K562 (cell line): ENCODE results near the gene EMID1. TPM values are rescaled to one million over a fixed set of nuclear protein-coding genes. Genes with fewer than 3 reads are reported as not detected.

Source experiments
- ATAC-seq: fragments of 200-7000 bp; cut with Tn5 transposase; 3 replicates; pipeline ENCODE4 v1.9.1; 2020; ENCODE audit warnings: moderate library complexity
- BruUV-seq: library from RNA; stranded (reverse); fragments of 400-500 nt; replicated peaks from 2 replicates; lab custom pipeline; 2021; lab: Mats Ljungman, UMichigan
- CTCF ChIA-PET: fragments of 300-600 bp; formaldehyde crosslinking; extraction: SDS; loops from one replicate; lab custom pipeline; 2021; ENCODE audit warnings: low intra/inter-chr PET ratio; lab: Yijun Ruan, JAX
- POLR2A ChIA-PET: fragments of 300-600, 350-650 bp; sonication (Branson Sonifier 250); formaldehyde crosslinking; extraction: SDS; loops from one replicate; lab custom pipeline; 2021; ENCODE audit warnings: antibody characterized with exemption, inconsistent platforms; lab: Yijun Ruan, JAX
- DNase-seq, 4 experiments: peaks; one replicate each; pipeline versions ENCODE4 v3.0.0 to v3.0.0-alpha.2; 2011 to 2018; ENCODE audit warnings: low spot score in 3 of 4, mixed read lengths in 3 of 4; ENCODE audit errors: extremely low read depth in 1 of 4
- FAIRE-seq: peaks from 2 replicates; lab custom pipeline; 2011; peaks lifted over from hg19 to GRCh38; lab: Jason Lieb, UNC
- H2AFZ ChIP-seq: 2 replicates; pipeline ENCODE4 v1.6.0; 2011; ENCODE audit warnings: low read depth, low read length, control low read depth, inconsistent platforms
- H3K27ac ChIP-seq: fragments of 200-600 bp; 3 replicates; pipeline ENCODE4 v1.8.0; 2011; ENCODE audit warnings: low read depth, mild to moderate bottlenecking, control low read depth, inconsistent platforms, low read length, moderate library complexity, mixed read lengths; ENCODE audit errors: extremely low read depth
- H3K27me3 ChIP-seq, 2 experiments: fragments of 300-600 bp in 1 of 2; 2 replicates in 1 of 2; 3 replicates in 1 of 2; pipeline versions ENCODE4 v1.6.0 to v1.8.0; 2011; ENCODE audit warnings: inconsistent platforms in 2 of 2, low read length in 2 of 2, mild to moderate bottlenecking in 1 of 2, mixed read lengths in 1 of 2, moderate library complexity in 1 of 2; ENCODE audit not compliant: control insufficient read depth in 2 of 2, insufficient read depth in 2 of 2
- H3K36me3 ChIP-seq: fragments of 300-600 bp; 3 replicates; pipeline ENCODE4 v1.8.0; 2011; ENCODE audit warnings: mild to moderate bottlenecking, low read length, inconsistent platforms; ENCODE audit not compliant: control insufficient read depth, insufficient read depth
- H3K4me1 ChIP-seq, 2 experiments: fragments of 200-600 bp in 1 of 2; replicated peaks in 1 of 2; 2 replicates in 1 of 2; 3 replicates in 1 of 2; pipeline versions ENCODE4 v1.5.1 to v1.8.0; 2011; ENCODE audit warnings: inconsistent platforms in 2 of 2, low read length in 2 of 2, mild to moderate bottlenecking in 1 of 2, mixed read lengths in 1 of 2, moderate library complexity in 1 of 2; ENCODE audit not compliant: control insufficient read depth in 2 of 2, insufficient read depth in 2 of 2
- H3K4me2 ChIP-seq: 2 replicates; pipeline ENCODE4 v1.6.1; 2011; ENCODE audit warnings: low read length, control low read depth, inconsistent platforms, mixed read lengths; ENCODE audit not compliant: insufficient read depth
- H3K4me3 ChIP-seq: fragments of 200-600 bp; sonication (generic), shearing (Covaris generic); 2 replicates; pipeline ENCODE4 v1.5.1; 2016; ENCODE audit warnings: control low read depth, inconsistent platforms
- H3K79me2 ChIP-seq: fragments of 200-600 bp; 3 replicates; pipeline ENCODE4 v1.8.0; 2011; ENCODE audit warnings: low read length, inconsistent platforms; ENCODE audit not compliant: control insufficient read depth, insufficient read depth
- H3K9ac ChIP-seq, 2 experiments: 2 replicates each; pipeline versions ENCODE4 v1.6.0 to v1.6.1; 2011; ENCODE audit warnings: low read depth in 2 of 2, low read length in 2 of 2, control low read depth in 1 of 2, inconsistent platforms in 1 of 2, mild to moderate bottlenecking in 1 of 2, mixed read lengths in 1 of 2; ENCODE audit not compliant: insufficient read depth in 1 of 2
- H3K9me1 ChIP-seq: one replicate; pipeline ENCODE4 v1.6.0; 2011; ENCODE audit warnings: inconsistent platforms, mild to moderate bottlenecking, low read length, moderate library complexity; ENCODE audit not compliant: control insufficient read depth, insufficient read depth
- H3K9me3 ChIP-seq: replicated peaks from 2 replicates; pipeline ENCODE4 v1.5.1; 2011; ENCODE audit warnings: low read depth, low read length, inconsistent platforms; ENCODE audit not compliant: control insufficient read depth, insufficient read depth
- H4K20me1 ChIP-seq: replicated peaks from 2 replicates; pipeline ENCODE4 v1.6.1; 2011; ENCODE audit warnings: low read length, inconsistent platforms, mixed read lengths; ENCODE audit not compliant: control insufficient read depth, insufficient read depth
- HNRNPL ChIP-seq: fragments of 200-400 bp; formaldehyde crosslinking; IDR thresholded peaks from 2 replicates; pipeline ENCODE4 v1.6.1; 2017; ENCODE audit warnings: low read depth, mild to moderate bottlenecking, low read length
- POLR2G ChIP-seq: fragments of 200-400 bp; formaldehyde crosslinking; IDR thresholded peaks from 2 replicates; pipeline ENCODE4 v1.6.1; 2017; ENCODE audit warnings: low read depth, mild to moderate bottlenecking, antibody characterized with exemption, low read length, moderate library complexity
- RBFOX2 ChIP-seq: fragments of 200-400 bp; formaldehyde crosslinking; IDR thresholded peaks from 2 replicates; pipeline ENCODE4 v1.6.1; 2017; ENCODE audit warnings: low read depth, mild to moderate bottlenecking, low read length, moderate library complexity
- ZNF23 ChIP-seq: fragments of 250-450 bp; sonication (Bioruptor Pico); IDR thresholded peaks from 2 replicates; pipeline ENCODE4 v1.4.0; 2020; ENCODE audit warnings: mild to moderate bottlenecking
- WGBS: fragments of 100-300 bp; shearing (Covaris generic); methylation state at CpG from one replicate; pipeline ENCODE4 v1.1.6; 2016; ENCODE audit warnings: low coverage, mixed read lengths; ENCODE audit not compliant: insufficient coverage; ENCODE audit errors: missing lambda C conversion rate; 5-methylcytosine and 5-hydroxymethylcytosine counted together
- in situ Hi-C: fragments of 300-500 bp; cut with MboI; formaldehyde crosslinking; loops from 4 replicates; pipeline ENCODE4 v1.15.0; 2018; ENCODE audit warnings: inconsistent platforms, mixed read lengths
- intact Hi-C: fragments of 100-400 bp; cut with micrococcal nuclease; formaldehyde crosslinking; loops from 2 replicates; pipeline ENCODE4 v1.14.2; 2022
- polyA plus RNA-seq, 8 experiments: library from polyadenylated mRNA; depleted of rRNA in 4 of 8; stranded (reverse) in 5 of 8; unstranded in 3 of 8; fragments of >200 nt; fragmentation: Nextera tagmentation in 2 of 8; fragmentation: Illumina TruSeq in 1 of 8; extraction: Ambion mirVana in 2 of 8; extraction: Trizol in 1 of 8; gene quantifications; 2 replicates each; pipeline versions ENCODE4 v1.2.1 to v1.2.3, GENCODE V29; 2011 to 2014; ENCODE audit warnings: inconsistent platforms in 1 of 8, missing spikeins in 1 of 8
- total RNA-seq, 7 experiments: library from RNA; depleted of rRNA in 6 of 7; stranded (reverse); fragments of >200 nt in 6 of 7; fragmentation: Illumina TruSeq in 2 of 7; extraction: Trizol in 2 of 7; gene quantifications; 2 replicates each; pipeline versions ENCODE4 v1.2.1 to v1.2.3, GENCODE V29; 2011 to 2021; ENCODE audit warnings: low replicate concordance in 1 of 7
- TF ChIP-seq, protein P1 (sequence below): fragments of 450-650 bp; IDR thresholded peaks from 2 replicates; pipeline ENCODE4 v1.6.1; 2016; ENCODE audit warnings: low read depth, mild to moderate bottlenecking, moderate library complexity
- TF ChIP-seq, protein P2 (sequence below): fragments of 450-650 bp; formaldehyde crosslinking; IDR thresholded peaks from 2 replicates; pipeline ENCODE4 v1.4.0; 2022; ENCODE audit warnings: missing genetic modification characterization

The EMID1 gene
- total and polyA plus RNA-seq, 9 of the 15 experiments (the other 6 are each of a cell fraction or from before 2014, with no cell fraction given), result 0.15 to 7.2 (median 2.7) TPM

GRCh38 chr22:29263791-29264276, 58.1 kb downstream of the EMID1 start:
- ATAC-seq (no peak), FAIRE-seq (no peak), DNase-seq (no peak)
- BruUV-seq, result no TSS peak
- Histone ChIP-seq H3K4me1 (peaks cover 6 to 41% of the 10 kb centered on the region in 2 experiments; a peak in 4 of 5 replicates), H3K79me2 (peaks cover 33% of the 10 kb centered on the region), H2AFZ (no peak overlapping the region), H4K20me1 (peaks cover 3% of the 10 kb centered on the region; the same call in 1 of the 2 replicates), H3K27ac (no peak overlapping the region), H3K27me3 (no peaks in the 10 kb centered on the region), H3K9me3 (no peaks in the 10 kb centered on the region), H3K4me2 (no peak overlapping the region), H3K9me1 (no peaks in the 10 kb centered on the region), H3K36me3 (peaks cover 37% of the 10 kb centered on the region), H3K4me3 (no peak overlapping the region), H3K9ac (no peak overlapping the region)
- ChIA-PET CTCF (no interaction called here), POLR2A (interaction anchor here (0.6 kb wide), 1 partner anchor 44 kb away, joined by 3 read pairs; no protein-coding TSS in a partner anchor)
- intact Hi-C loops (loop anchor here (10.0 kb wide), 1 partner anchor 379 kb away; the partner anchor contains the start of gene ZNRF3), in situ Hi-C loops (no loop called here)
- TF ChIP-seq POLR2G (peak; percentile 54), RBFOX2 (peak; percentile 65), HNRNPL (peak; percentile 53; the same call in 1 of the 2 replicates)
- TF ChIP-seq, protein P1, sequence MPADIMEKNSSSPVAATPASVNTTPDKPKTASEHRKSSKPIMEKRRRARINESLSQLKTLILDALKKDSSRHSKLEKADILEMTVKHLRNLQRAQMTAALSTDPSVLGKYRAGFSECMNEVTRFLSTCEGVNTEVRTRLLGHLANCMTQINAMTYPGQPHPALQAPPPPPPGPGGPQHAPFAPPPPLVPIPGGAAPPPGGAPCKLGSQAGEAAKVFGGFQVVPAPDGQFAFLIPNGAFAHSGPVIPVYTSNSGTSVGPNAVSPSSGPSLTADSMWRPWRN, result no peak
- 96% methylated on average over 8 of the region's 14 CpGs for WGBS

- Histone ChIP-seq H3K27me3 (no peaks in the 10 kb centered on the region), H4K20me1 (peaks cover 18% of the 10 kb centered on the region), H3K4me1 (peaks cover 19 to 30% of the 10 kb centered on the region in 2 experiments; a peak in 4 of 5 replicates), H3K4me2 (no peak overlapping the region), H3K79me2 (peaks cover 48% of the 10 kb centered on the region), H3K9me1 (no peaks in the 10 kb centered on the region), H3K36me3 (peaks cover 45% of the 10 kb centered on the region), H3K4me3 (no peak overlapping the region), H3K9me3 (no peaks in the 10 kb centered on the region), H3K9ac (no peak overlapping the region), H2AFZ (no peak overlapping the region), H3K27ac (no peak overlapping the region)
- CTCF ChIA-PET, result no interaction called here
- in situ Hi-C loops (no loop called here), intact Hi-C loops (loop anchor here (10.0 kb wide), 1 partner anchor 381 kb away; the partner anchor contains the start of gene ZNRF3)
- POLR2A ChIA-PET, result interaction anchor here (1.5 kb wide), 1 partner anchor 10 kb away, joined by 3 read pairs; no protein-coding TSS in a partner anchor
- DNase-seq, result no peak
- no TSS peak for BruUV-seq
- ATAC-seq, result no peak
- no peak for FAIRE-seq
- TF ChIP-seq RBFOX2 (peak; percentile 57), POLR2G (peak; percentile 42), ZNF23 (CRISPR knock-in tag) (no peak)
- TF ChIP-seq, protein P2, sequence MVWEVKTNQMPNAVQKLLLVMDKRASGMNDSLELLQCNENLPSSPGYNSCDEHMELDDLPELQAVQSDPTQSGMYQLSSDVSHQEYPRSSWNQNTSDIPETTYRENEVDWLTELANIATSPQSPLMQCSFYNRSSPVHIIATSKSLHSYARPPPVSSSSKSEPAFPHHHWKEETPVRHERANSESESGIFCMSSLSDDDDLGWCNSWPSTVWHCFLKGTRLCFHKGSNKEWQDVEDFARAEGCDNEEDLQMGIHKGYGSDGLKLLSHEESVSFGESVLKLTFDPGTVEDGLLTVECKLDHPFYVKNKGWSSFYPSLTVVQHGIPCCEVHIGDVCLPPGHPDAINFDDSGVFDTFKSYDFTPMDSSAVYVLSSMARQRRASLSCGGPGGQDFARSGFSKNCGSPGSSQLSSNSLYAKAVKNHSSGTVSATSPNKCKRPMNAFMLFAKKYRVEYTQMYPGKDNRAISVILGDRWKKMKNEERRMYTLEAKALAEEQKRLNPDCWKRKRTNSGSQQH (CRISPR knock-in tag), result no peak
- WGBS, result 95% methylated on average over 6 of the region's 7 CpGs
Observed at GRCh38 chr22:29265305-29265704, 59.6 kb downstream of the EMID1 start.
